Adipocyte (in vitro differentiated cells): ENCODE measurements around the gene TSEN15.
A peak's percentile ranks its signal among the peaks of the same experiment; 100 is the strongest.
"Not testable (repeated sequence)": the region's sequence is repeated elsewhere in the genome, so short reads cannot be mapped to it uniquely, and the experiment has no call there.

Experiments
- DNase-seq: peaks from one replicate; pipeline ENCODE4 v3.0.0-alpha.2; 2015; ENCODE audit warnings: low read depth
- H3K27me3 ChIP-seq: replicated peaks from 2 replicates; pipeline ENCODE4 v1.7.0; 2013; ENCODE audit warnings: mild to moderate bottlenecking, low read length, moderate library complexity; ENCODE audit not compliant: control insufficient read depth, insufficient read depth
- H3K36me3 ChIP-seq: 2 replicates; pipeline ENCODE4 v1.7.0; 2013; ENCODE audit warnings: low read length, mild to moderate bottlenecking, moderate library complexity; ENCODE audit not compliant: control insufficient read depth, insufficient read depth, severe bottlenecking
- H3K4me1 ChIP-seq: 2 replicates; pipeline ENCODE4 v1.7.0; 2013; ENCODE audit warnings: mild to moderate bottlenecking, low read length, moderate library complexity; ENCODE audit not compliant: control insufficient read depth, insufficient read depth
- H3K4me3 ChIP-seq: 2 replicates; pipeline ENCODE4 v1.7.0; 2013; ENCODE audit warnings: mild to moderate bottlenecking, low read length, moderate library complexity
- H3K9ac ChIP-seq: 2 replicates; pipeline ENCODE4 v1.7.0; 2013; ENCODE audit warnings: mild to moderate bottlenecking, low read length, moderate library complexity
- H3K9me3 ChIP-seq: 2 replicates; pipeline ENCODE4 v1.7.0; 2013; ENCODE audit warnings: mild to moderate bottlenecking, low read length, moderate library complexity; ENCODE audit not compliant: control insufficient read depth

TSEN15 gene

GRCh38 chr1:184080309-184080708 lies 28.8 kb downstream of the TSEN15 start:
- DNase-seq, result no peak
- Histone ChIP-seq H3K9me3 (no peaks in the 10 kb centered on the region), H3K4me1 (peaks cover 3% of the 10 kb centered on the region), H3K27me3 (no peaks in the 10 kb centered on the region), H3K9ac (no peak overlapping the region), H3K4me3 (no peak overlapping the region), H3K36me3 (no peaks in the 10 kb centered on the region)

GRCh38 chr1:184082541-184083415 lies 31.2 kb downstream of the TSEN15 start:
- Histone ChIP-seq H3K9ac (no peak overlapping the region), H3K9me3 (peaks cover 4% of the 10 kb centered on the region), H3K27me3 (no peaks in the 10 kb centered on the region), H3K36me3 (no peaks in the 10 kb centered on the region), H3K4me1 (no peaks in the 10 kb centered on the region), H3K4me3 (no peak overlapping the region)
- peak; percentile 45 for DNase-seq

GRCh38 chr1:184085667-184086066 lies 34.1 kb downstream of the TSEN15 start:
- Histone ChIP-seq H3K36me3 (no peaks in the 10 kb centered on the region), H3K4me1 (no peaks in the 10 kb centered on the region), H3K27me3 (no peaks in the 10 kb centered on the region), H3K4me3 (no peak overlapping the region), H3K9me3 (peaks cover 4% of the 10 kb centered on the region), H3K9ac (no peak overlapping the region)
- DNase-seq, result no peak

- H3K27me3 ChIP-seq, result no peaks in the 10 kb centered on the region
- no peaks in the 10 kb centered on the region for H3K36me3 ChIP-seq
- H3K4me3 ChIP-seq, result no peak overlapping the region
- H3K9me3 ChIP-seq, result peaks cover 4% of the 10 kb centered on the region
- no peaks in the 10 kb centered on the region for H3K4me1 ChIP-seq
- no peak for DNase-seq
- no peak overlapping the region for H3K9ac ChIP-seq
Measured at GRCh38 chr1:184088037-184088436, 36.5 kb downstream of the TSEN15 start.

- no peak for DNase-seq
- no peaks in the 10 kb centered on the region for H3K4me1 ChIP-seq
- no peaks in the 10 kb centered on the region for H3K36me3 ChIP-seq
- no peak overlapping the region for H3K4me3 ChIP-seq
- no peaks in the 10 kb centered on the region for H3K9me3 ChIP-seq
- no peaks in the 10 kb centered on the region for H3K27me3 ChIP-seq
- no peak overlapping the region for H3K9ac ChIP-seq
Measured at GRCh38 chr1:184093071-184093470, 41.5 kb downstream of the TSEN15 start.

GRCh38 chr1:184096005-184096404 lies 44.5 kb downstream of the TSEN15 start:
- no peaks in the 10 kb centered on the region for H3K9me3 ChIP-seq
- no peaks in the 10 kb centered on the region for H3K27me3 ChIP-seq
- H3K4me3 ChIP-seq, result no peak overlapping the region
- DNase-seq, result no peak
- H3K36me3 ChIP-seq, result no peaks in the 10 kb centered on the region
- peaks cover 3% of the 10 kb centered on the region for H3K4me1 ChIP-seq
- H3K9ac ChIP-seq, result no peak overlapping the region

- H3K4me3 ChIP-seq, H3K4me1 ChIP-seq, H3K9me3 ChIP-seq, H3K27me3 ChIP-seq, H3K36me3 ChIP-seq, DNase-seq, H3K9ac ChIP-seq: not testable (repeated sequence)
Measured at GRCh38 chr1:184096580-184096979, 45.0 kb downstream of the TSEN15 start.

- Histone ChIP-seq H3K27me3 (no peaks in the 10 kb centered on the region), H3K36me3 (no peaks in the 10 kb centered on the region), H3K4me1 (peaks cover 10% of the 10 kb centered on the region), H3K9ac (no peak overlapping the region), H3K4me3 (no peak overlapping the region), H3K9me3 (peaks cover 14% of the 10 kb centered on the region)
- DNase-seq, result peak; percentile 31
Measured at GRCh38 chr1:184101141-184101540, 49.6 kb downstream of the TSEN15 start.

GRCh38 chr1:184101571-184101970 lies 50.0 kb downstream of the TSEN15 start:
- Histone ChIP-seq H3K9ac (no peak overlapping the region), H3K27me3 (no peaks in the 10 kb centered on the region), H3K9me3 (peaks cover 18% of the 10 kb centered on the region), H3K4me3 (no peak overlapping the region), H3K4me1 (peaks cover 10% of the 10 kb centered on the region), H3K36me3 (no peaks in the 10 kb centered on the region)
- no peak for DNase-seq

GRCh38 chr1:184110272-184111204 lies 59.0 kb downstream of the TSEN15 start:
- no peak overlapping the region for H3K9ac ChIP-seq
- peaks cover 16% of the 10 kb centered on the region for H3K9me3 ChIP-seq
- H3K4me3 ChIP-seq, result no peak overlapping the region
- no peaks in the 10 kb centered on the region for H3K36me3 ChIP-seq
- H3K4me1 ChIP-seq, result no peaks in the 10 kb centered on the region
- DNase-seq, result no peak
- H3K27me3 ChIP-seq, result no peaks in the 10 kb centered on the region

- Histone ChIP-seq H3K9me3 (peaks cover under 1% of the 10 kb centered on the region), H3K9ac (no peak overlapping the region), H3K4me3 (no peak overlapping the region), H3K36me3 (no peaks in the 10 kb centered on the region), H3K27me3 (no peaks in the 10 kb centered on the region), H3K4me1 (no peaks in the 10 kb centered on the region)
- no peak for DNase-seq
Measured at GRCh38 chr1:184112176-184112948, 60.8 kb downstream of the TSEN15 start.
